ENCODE data around the gene NAMPT. TPM values are rescaled to one million over a fixed set of nuclear protein-coding genes. Genes with fewer than 3 reads are reported as not detected.

NAMPT gene
- total and polyA plus RNA-seq, 2 donors (not counting 1 experiment from before 2014, with no cell fraction given): 57.7 to 155 TPM

DNA sequence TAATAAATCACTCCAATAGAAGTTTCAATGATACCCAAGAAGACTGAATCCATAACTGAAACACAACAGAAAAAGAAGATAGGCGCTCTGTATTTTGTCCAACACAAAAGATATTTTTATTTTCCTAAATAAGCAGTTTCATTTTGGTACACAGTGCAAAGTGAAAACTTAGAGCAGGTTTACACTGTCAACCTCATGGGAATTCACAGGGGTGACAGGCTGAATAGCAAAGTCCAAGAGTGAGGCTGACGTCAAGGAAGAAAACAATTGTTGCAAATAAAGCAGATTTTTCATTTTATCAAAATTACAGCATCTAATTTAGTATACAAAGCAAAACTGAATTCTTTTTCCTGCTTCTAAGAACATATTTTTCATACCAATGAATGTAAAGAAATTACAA lies 28.6 kb downstream of the NAMPT start:
- no peak overlapping the region for H3K9ac ChIP-seq (ENCODE audit: insufficient read depth, low read length)
- no peak for DNase-seq (ENCODE audit: low read depth in 2 of 2)
- TF ChIP-seq EZH2 (IDR thresholded peaks at IDR 0.05; ENCODE audit: low read length, missing control alignments): no peak
- TF ChIP-seq, protein P1, sequence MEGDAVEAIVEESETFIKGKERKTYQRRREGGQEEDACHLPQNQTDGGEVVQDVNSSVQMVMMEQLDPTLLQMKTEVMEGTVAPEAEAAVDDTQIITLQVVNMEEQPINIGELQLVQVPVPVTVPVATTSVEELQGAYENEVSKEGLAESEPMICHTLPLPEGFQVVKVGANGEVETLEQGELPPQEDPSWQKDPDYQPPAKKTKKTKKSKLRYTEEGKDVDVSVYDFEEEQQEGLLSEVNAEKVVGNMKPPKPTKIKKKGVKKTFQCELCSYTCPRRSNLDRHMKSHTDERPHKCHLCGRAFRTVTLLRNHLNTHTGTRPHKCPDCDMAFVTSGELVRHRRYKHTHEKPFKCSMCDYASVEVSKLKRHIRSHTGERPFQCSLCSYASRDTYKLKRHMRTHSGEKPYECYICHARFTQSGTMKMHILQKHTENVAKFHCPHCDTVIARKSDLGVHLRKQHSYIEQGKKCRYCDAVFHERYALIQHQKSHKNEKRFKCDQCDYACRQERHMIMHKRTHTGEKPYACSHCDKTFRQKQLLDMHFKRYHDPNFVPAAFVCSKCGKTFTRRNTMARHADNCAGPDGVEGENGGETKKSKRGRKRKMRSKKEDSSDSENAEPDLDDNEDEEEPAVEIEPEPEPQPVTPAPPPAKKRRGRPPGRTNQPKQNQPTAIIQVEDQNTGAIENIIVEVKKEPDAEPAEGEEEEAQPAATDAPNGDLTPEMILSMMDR (conservative IDR thresholded peaks at IDR 0.05 in 1 of 2, IDR thresholded peaks at IDR 0.05 in 1 of 2; ENCODE audit: low read depth in 1 of 2, low read length in 2 of 2): no peak
- H3K79me2 ChIP-seq (ENCODE audit: control insufficient read depth, insufficient read depth, low read length): no peaks in the 10 kb centered on the region
- no peak overlapping the region for H2AFZ ChIP-seq (ENCODE audit: low read length)
- H3K4me3 ChIP-seq (replicated peaks in 1 of 4; ENCODE audit: control extremely low read depth in 1 of 4, insufficient read depth in 1 of 4, low read depth in 3 of 4, low read length in 4 of 4): no peak overlapping the region
- no peak overlapping the region for H3K27ac ChIP-seq (ENCODE audit: insufficient read depth, low read length)
- no peaks in the 10 kb centered on the region for H4K20me1 ChIP-seq (ENCODE audit: control insufficient read depth, extremely low read depth, insufficient read depth, low read length)
- H3K4me2 ChIP-seq (ENCODE audit: extremely low read depth, insufficient read depth, low read length): no peak overlapping the region
- no peaks in the 10 kb centered on the region for H3K9me3 ChIP-seq (ENCODE audit: control insufficient read depth, insufficient read depth, low read depth, low read length)
- no peaks in the 10 kb centered on the region for H3K27me3 ChIP-seq (ENCODE audit: control insufficient read depth, insufficient read depth, low read length)
- H3K36me3 ChIP-seq (ENCODE audit: control insufficient read depth, insufficient read depth, low read length): peaks cover 2% of the 10 kb centered on the region
- no peaks in the 10 kb centered on the region for H3K4me1 ChIP-seq (ENCODE audit: control insufficient read depth, extremely low read depth, insufficient read depth, low read length)

DNA sequence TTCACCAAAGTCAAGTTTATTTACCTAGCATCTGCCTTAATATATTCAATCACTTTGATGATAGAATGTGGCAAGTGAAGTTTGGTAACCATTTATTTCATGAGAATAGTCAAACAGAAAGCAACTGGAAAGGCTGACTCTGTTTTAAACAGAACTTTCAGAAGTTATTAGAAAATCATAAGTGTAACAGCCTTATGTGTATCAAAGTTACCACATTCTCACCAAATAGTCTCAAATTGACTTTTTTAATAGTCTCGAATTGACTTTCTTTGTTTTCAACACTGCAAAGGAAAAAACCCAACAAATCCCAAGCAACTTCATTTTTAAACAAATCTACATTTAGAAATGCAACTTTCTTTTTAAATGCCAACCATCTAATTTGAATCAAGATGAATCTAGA lies 29.5 kb downstream of the NAMPT start:
- H3K4me3 ChIP-seq (replicated peaks in 1 of 4; ENCODE audit: control extremely low read depth in 1 of 4, insufficient read depth in 1 of 4, low read depth in 3 of 4, low read length in 4 of 4): no peak overlapping the region
- DNase-seq (ENCODE audit: low read depth in 2 of 2): no peak
- no peak overlapping the region for H3K9ac ChIP-seq (ENCODE audit: insufficient read depth, low read length)
- H3K79me2 ChIP-seq (ENCODE audit: control insufficient read depth, insufficient read depth, low read length): no peaks in the 10 kb centered on the region
- H4K20me1 ChIP-seq (ENCODE audit: control insufficient read depth, extremely low read depth, insufficient read depth, low read length): no peaks in the 10 kb centered on the region
- H3K4me1 ChIP-seq (ENCODE audit: control insufficient read depth, extremely low read depth, insufficient read depth, low read length): no peaks in the 10 kb centered on the region
- peaks cover 2% of the 10 kb centered on the region for H3K36me3 ChIP-seq (ENCODE audit: control insufficient read depth, insufficient read depth, low read length)
- no peak for TF ChIP-seq EZH2 (IDR thresholded peaks at IDR 0.05; ENCODE audit: low read length, missing control alignments)
- TF ChIP-seq, protein P1 (conservative IDR thresholded peaks at IDR 0.05 in 1 of 2, IDR thresholded peaks at IDR 0.05 in 1 of 2; ENCODE audit: low read depth in 1 of 2, low read length in 2 of 2): no peak
- H3K27ac ChIP-seq (ENCODE audit: insufficient read depth, low read length): no peak overlapping the region
- no peaks in the 10 kb centered on the region for H3K27me3 ChIP-seq (ENCODE audit: control insufficient read depth, insufficient read depth, low read length)
- no peak overlapping the region for H3K4me2 ChIP-seq (ENCODE audit: extremely low read depth, insufficient read depth, low read length)
- no peaks in the 10 kb centered on the region for H3K9me3 ChIP-seq (ENCODE audit: control insufficient read depth, insufficient read depth, low read depth, low read length)
- H2AFZ ChIP-seq (ENCODE audit: low read length): no peak overlapping the region

DNA sequence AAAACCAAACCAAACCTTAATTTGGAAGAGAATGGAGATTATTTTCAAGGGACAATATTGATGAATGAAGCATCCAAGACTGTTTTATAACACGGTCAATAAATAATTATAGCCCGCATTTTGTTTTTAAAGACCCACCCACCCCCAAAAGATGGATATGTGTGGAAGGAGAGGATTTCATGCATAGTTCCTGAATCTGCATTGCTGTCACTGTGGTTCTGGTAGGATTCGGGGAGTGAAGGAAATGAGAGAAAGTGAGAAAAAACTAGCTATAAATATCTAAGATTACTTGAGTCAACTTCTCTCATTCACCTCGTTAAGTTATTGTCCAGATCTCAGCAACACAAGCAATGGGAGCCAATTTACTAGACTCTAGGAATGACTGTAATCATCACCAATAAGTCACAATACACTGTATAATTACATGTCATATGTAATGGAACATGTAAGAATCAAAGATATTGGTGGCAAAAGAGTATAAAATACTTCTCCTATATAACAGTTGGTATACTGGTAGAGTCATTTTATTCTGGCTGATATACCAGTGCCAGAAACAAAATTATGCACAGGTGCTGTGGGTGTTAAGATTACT lies 30.2 kb downstream of the NAMPT start:
- Histone ChIP-seq H3K27ac (ENCODE audit: insufficient read depth, low read length) (no peak overlapping the region), H3K4me3 (replicated peaks in 1 of 4; ENCODE audit: control extremely low read depth in 1 of 4, insufficient read depth in 1 of 4, low read depth in 3 of 4, low read length in 4 of 4) (no peak overlapping the region), H3K4me1 (ENCODE audit: control insufficient read depth, extremely low read depth, insufficient read depth, low read length) (no peaks in the 10 kb centered on the region), H3K4me2 (ENCODE audit: extremely low read depth, insufficient read depth, low read length) (no peak overlapping the region), H2AFZ (ENCODE audit: low read length) (no peak overlapping the region), H3K9ac (ENCODE audit: insufficient read depth, low read length) (no peak overlapping the region), H4K20me1 (ENCODE audit: control insufficient read depth, extremely low read depth, insufficient read depth, low read length) (no peaks in the 10 kb centered on the region), H3K27me3 (ENCODE audit: control insufficient read depth, insufficient read depth, low read length) (no peaks in the 10 kb centered on the region), H3K79me2 (ENCODE audit: control insufficient read depth, insufficient read depth, low read length) (no peaks in the 10 kb centered on the region), H3K36me3 (ENCODE audit: control insufficient read depth, insufficient read depth, low read length) (peaks cover 2% of the 10 kb centered on the region), H3K9me3 (ENCODE audit: control insufficient read depth, insufficient read depth, low read depth, low read length) (no peaks in the 10 kb centered on the region)
- no peak for DNase-seq (ENCODE audit: low read depth in 2 of 2)
- no peak for TF ChIP-seq EZH2 (IDR thresholded peaks at IDR 0.05; ENCODE audit: low read length, missing control alignments)
- TF ChIP-seq, protein P1 (conservative IDR thresholded peaks at IDR 0.05 in 1 of 2, IDR thresholded peaks at IDR 0.05 in 1 of 2; ENCODE audit: low read depth in 1 of 2, low read length in 2 of 2): no peak

Data from fibroblast of lung (primary cell).